SU-DHL-6 (cell line): Measurements from ENCODE around the gene S100B.

Experiments used
- H2AFZ ChIP-seq: fragments of 200-600 bp; sonication (generic); 2 replicates; pipeline ENCODE4 v1.6.1; 2014; ENCODE audit warnings: low read depth, mild to moderate bottlenecking, moderate library complexity, mixed read lengths, antibody characterized with exemption, low read length; ENCODE audit not compliant: severe bottlenecking
- H3F3A ChIP-seq: fragments of 200-600 bp; shearing (Covaris generic); 2 replicates; pipeline ENCODE4 v1.6.0; 2016; ENCODE audit warnings: antibody characterized with exemption, mild to moderate bottlenecking; ENCODE audit not compliant: insufficient read depth
- H3K27ac ChIP-seq: fragments of 200-600 bp; sonication (generic); 2 replicates; pipeline ENCODE4 v1.5.1; 2016; ENCODE audit warnings: low read depth, mild to moderate bottlenecking, low read length, moderate library complexity, mixed read lengths
- H3K27me3 ChIP-seq: fragments of 200-600 bp; sonication (generic), shearing (Covaris generic); 2 replicates; pipeline ENCODE4 v1.6.0; 2014; ENCODE audit warnings: mild to moderate bottlenecking, low read length
- H3K36me3 ChIP-seq: fragments of 200-600 bp; sonication (generic); 2 replicates; pipeline ENCODE4 v1.6.1; 2014; ENCODE audit warnings: mild to moderate bottlenecking, low read length, mixed read lengths
- H3K4me2 ChIP-seq: fragments of 300-600, 200-600 bp; shearing (Covaris generic), sonication (generic); 2 replicates; pipeline ENCODE4 v1.6.0; 2014; ENCODE audit warnings: low read length, low read depth, mild to moderate bottlenecking; ENCODE audit not compliant: poor library complexity, severe bottlenecking
- H3K4me3 ChIP-seq: fragments of 200-600 bp; sonication (generic); 2 replicates; pipeline ENCODE4 v1.5.1; 2014; ENCODE audit warnings: antibody characterized with exemption, low read length, mild to moderate bottlenecking, mixed read lengths; ENCODE audit not compliant: insufficient read depth, poor library complexity, severe bottlenecking
- H3K79me2 ChIP-seq: fragments of 200-600 bp; sonication (generic); 2 replicates; pipeline ENCODE4 v1.6.1; 2014; ENCODE audit warnings: mild to moderate bottlenecking, low read length, moderate library complexity; ENCODE audit not compliant: insufficient read depth
- H3K9ac ChIP-seq: fragments of 200-600 bp; sonication (generic); 2 replicates; pipeline ENCODE4 v1.7.0; 2014; ENCODE audit warnings: mild to moderate bottlenecking, low read length
- H3K9me2 ChIP-seq: fragments of 200-600 bp; sonication (generic); replicated peaks from 2 replicates; pipeline ENCODE4 v1.6.1; 2014; ENCODE audit warnings: low read length; ENCODE audit not compliant: insufficient read depth
- H3K9me3 ChIP-seq: fragments of 200-600 bp; sonication (generic); 2 replicates; pipeline ENCODE4 v1.6.1; 2014; ENCODE audit warnings: low read length, mixed read lengths; ENCODE audit not compliant: insufficient read depth
- H4K20me1 ChIP-seq: fragments of 200-600 bp; sonication (generic); 2 replicates; pipeline ENCODE4 v1.6.1; 2014; ENCODE audit warnings: low read depth, mild to moderate bottlenecking, antibody characterized with exemption, low read length, moderate library complexity, mixed read lengths
- CTCF ChIP-seq: fragments of 200-600 bp; sonication (generic); IDR thresholded peaks from one replicate; pipeline ENCODE4 v1.5.1; 2017; ENCODE audit warnings: antibody characterized with exemption, mild to moderate bottlenecking, low read length, moderate library complexity; ENCODE audit not compliant: insufficient read depth, poor library complexity, severe bottlenecking
- EZH2phosphoT487 ChIP-seq: fragments of 200-600 bp; sonication (generic), shearing (Covaris generic); conservative IDR thresholded peaks from 2 replicates; pipeline ENCODE4 v1.6.1; 2018; ENCODE audit warnings: mild to moderate bottlenecking, antibody characterized with exemption, low read length, moderate library complexity, mixed read lengths

Gene S100B

DNA sequence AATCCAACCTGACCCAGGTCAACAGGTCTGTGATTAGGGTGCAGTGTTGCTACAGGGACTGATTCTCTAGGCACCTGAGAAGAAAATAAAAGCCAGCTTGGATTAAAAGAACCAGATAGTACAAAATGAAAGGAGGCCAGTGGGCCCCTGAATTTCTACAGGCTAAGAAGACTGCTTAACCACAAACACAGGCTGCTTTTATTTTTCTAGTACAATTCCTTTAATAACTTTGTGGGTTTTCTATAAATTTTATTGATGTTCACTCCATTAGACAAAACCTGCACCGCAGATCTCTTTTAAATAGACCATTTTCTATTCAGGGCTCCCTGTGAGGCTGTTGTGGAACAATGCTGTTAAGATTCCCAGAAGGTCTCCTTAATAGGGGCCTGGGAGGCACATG is 20.9 kb upstream of the S100B start:
- Histone ChIP-seq H3K36me3 (no peaks in the 10 kb centered on the region), H3K9ac (no peak overlapping the region), H3K27ac (no peak overlapping the region), H3K79me2 (no peaks in the 10 kb centered on the region), H2AFZ (no peak overlapping the region), H3K4me3 (no peak overlapping the region), H3K27me3 (no peaks in the 10 kb centered on the region), H3K9me3 (peaks cover 12% of the 10 kb centered on the region; the same call in 1 of the 2 replicates), H4K20me1 (no peaks in the 10 kb centered on the region), H3F3A (no peaks in the 10 kb centered on the region), H3K4me2 (no peak overlapping the region), H3K9me2 (no peaks in the 10 kb centered on the region)
- TF ChIP-seq EZH2phosphoT487 (no peak), CTCF (no peak)

DNA sequence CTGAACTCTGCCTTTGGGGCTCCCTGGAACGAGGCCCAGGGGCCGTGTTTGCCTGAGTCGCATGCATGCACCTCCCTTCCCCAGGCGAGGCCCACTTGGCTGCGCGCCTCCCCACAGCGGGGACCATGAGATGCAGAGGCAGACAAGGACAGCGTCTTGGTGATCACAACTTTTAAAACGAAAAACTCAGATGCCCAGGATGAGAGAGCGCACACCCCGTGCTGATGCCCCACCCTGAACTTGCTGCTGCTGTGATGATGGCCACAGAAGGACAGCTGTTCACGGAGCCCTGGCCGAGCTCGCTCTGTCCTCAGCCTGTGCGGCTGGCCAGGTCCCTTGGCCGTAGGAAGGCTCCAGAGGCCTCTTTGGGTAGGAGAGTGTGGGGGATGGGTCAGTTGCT is 19.2 kb upstream of the S100B start:
- Histone ChIP-seq H3K9me3 (peaks cover 12% of the 10 kb centered on the region; the same call in 1 of the 2 replicates), H3K27ac (no peak overlapping the region), H3K36me3 (no peaks in the 10 kb centered on the region), H2AFZ (no peak overlapping the region), H3K9ac (no peak overlapping the region), H3K79me2 (no peaks in the 10 kb centered on the region), H3K9me2 (no peaks in the 10 kb centered on the region), H4K20me1 (no peaks in the 10 kb centered on the region), H3K27me3 (no peaks in the 10 kb centered on the region), H3F3A (no peaks in the 10 kb centered on the region), H3K4me2 (no peak overlapping the region), H3K4me3 (no peak overlapping the region)
- no peak for TF ChIP-seq CTCF
- TF ChIP-seq EZH2phosphoT487, result no peak

DNA sequence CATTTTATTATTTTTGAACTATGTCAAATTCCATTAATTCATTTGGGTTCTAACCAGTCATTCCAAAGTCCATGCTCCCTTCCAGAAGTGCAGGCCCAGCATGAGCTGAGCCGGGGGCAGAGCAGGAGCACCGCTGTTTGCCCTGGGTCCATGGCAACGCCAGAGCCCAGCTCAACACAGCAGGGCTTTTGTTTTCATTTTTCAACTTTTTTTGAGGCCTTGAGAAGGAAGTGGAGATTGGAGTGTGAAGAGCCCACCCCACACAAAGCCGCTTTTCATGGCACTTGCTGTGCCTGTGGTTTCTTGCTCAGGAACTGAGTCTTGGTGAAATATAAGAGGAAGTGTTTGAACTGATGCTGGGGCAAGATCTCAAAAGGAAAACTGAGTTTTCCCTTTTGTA is 17.3 kb upstream of the S100B start:
- Histone ChIP-seq H2AFZ (no peak overlapping the region), H3K9me3 (peaks cover 12% of the 10 kb centered on the region; the same call in 1 of the 2 replicates), H3K4me3 (no peak overlapping the region), H3K36me3 (no peaks in the 10 kb centered on the region), H3K9ac (no peak overlapping the region), H3K79me2 (no peaks in the 10 kb centered on the region), H4K20me1 (no peaks in the 10 kb centered on the region), H3F3A (no peaks in the 10 kb centered on the region), H3K27ac (no peak overlapping the region), H3K4me2 (no peak overlapping the region), H3K27me3 (no peaks in the 10 kb centered on the region), H3K9me2 (no peaks in the 10 kb centered on the region)
- TF ChIP-seq EZH2phosphoT487, result no peak
- TF ChIP-seq CTCF, result no peak
